ENCODE measurements around the gene OR2A7. TPM values are rescaled to one million over a fixed set of nuclear protein-coding genes. Genes with fewer than 3 reads are reported as not detected.
"Not testable (repeated sequence)": the region's sequence is repeated elsewhere in the genome, so short reads cannot be mapped to it uniquely, and the experiment has no call there.

OR2A7 gene
- 1 to 10 TPM; 2.9 to 5.7 (median 3.5) TPM for total RNA-seq
- 1 to 10 TPM; 1.3 to 1.4 TPM for polyA plus RNA-seq

DNA sequence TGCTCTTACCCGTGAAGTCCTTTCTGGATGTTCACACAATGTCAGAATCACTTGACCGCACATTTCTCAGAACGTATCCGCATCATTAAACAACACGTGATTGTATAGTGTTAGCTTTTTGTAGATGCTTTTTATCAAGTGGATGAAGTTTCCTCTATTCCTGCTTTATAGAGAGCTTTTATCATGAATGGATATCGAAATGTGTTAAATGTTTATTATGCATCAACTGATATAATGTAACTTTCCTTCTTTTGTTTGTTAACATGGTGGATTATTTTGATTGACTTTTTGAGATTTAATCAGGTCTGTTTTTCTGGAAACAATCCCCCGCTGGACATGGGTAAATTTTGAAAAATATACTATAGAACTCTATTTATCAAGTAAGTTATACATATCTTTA lies at the start of gene OR2A7:
OR2A7 (minus strand) TSS at position 101 of the 400 bp plus-strand sequence. CDS start 5,164 bp downstream, outside the sequence.
- WGBS, 2 donors, result 94 to 95% methylated on average over 6 of the region's 7 CpGs
- FAIRE-seq; H3K4me1 ChIP-seq; H3K4me3 ChIP-seq; H3K27ac ChIP-seq; DNase-seq; ATAC-seq; H3K36me3 ChIP-seq; intact Hi-C loops (cut with DNase I); H3K27me3 ChIP-seq; H3K9me3 ChIP-seq: not testable (repeated sequence)

DNA sequence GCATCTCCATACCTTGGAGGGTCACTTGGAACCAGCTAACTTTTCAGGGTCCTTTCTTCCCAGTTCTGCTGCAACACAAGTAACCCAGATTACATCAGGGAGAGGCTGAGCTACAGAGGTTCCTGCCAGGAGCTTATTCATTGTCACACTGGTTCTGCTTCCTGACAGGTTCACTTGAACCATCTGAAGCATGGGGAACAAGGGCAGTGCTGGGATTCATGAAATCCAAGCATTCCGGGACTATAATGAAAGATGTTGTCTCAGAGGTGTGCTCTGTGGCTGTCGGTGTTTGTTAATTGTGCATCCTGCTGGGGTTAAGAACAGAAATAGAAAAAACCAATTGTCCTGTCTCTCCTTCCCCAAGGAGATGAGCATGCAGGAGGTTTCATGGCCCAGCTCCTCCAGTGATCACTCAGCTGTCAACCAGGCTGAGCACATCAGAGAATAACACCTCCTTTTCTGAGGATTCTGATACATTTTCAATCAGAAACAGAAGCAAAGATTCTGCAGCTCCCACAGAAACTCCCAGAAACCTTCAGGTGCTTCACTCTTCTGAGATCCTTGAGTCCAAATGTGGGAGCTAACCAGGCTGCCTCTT lies 47.4 kb upstream of the OR2A7 start, which contains the start of gene OR2A1:
OR2A1 (plus strand) TSS at position 548 of the 598 bp plus-strand sequence. CDS start 5,706 bp downstream, outside the sequence.
- intact Hi-C loops (cut with DNase I); H3K27ac ChIP-seq; FAIRE-seq; H3K4me3 ChIP-seq; DNase-seq; H3K9me3 ChIP-seq; H3K36me3 ChIP-seq; H3K4me1 ChIP-seq; H3K27me3 ChIP-seq; ATAC-seq: not testable (repeated sequence)
- 93% methylated on average over 2 of the region's 2 CpGs; no CpG with 5 or more reads in 1 of the 2 donors for WGBS, 2 donors

DNA sequence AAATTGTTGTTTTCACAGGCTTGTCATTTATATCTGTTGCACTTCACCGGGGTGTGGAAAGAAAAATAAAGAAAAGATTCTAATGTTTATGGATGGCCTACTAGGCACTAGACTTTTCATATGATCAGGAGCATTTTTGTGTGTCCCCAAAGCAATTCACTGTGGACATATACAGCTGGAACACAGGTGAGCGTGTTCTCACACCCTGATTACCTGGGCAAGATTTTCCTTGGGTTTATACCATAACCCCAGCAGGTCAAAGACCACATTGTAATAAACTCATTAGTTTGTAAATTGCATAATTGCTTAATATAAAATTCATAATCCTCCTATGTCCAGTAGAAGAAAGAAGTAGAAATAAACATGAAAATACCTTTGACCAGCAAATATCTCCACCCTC lies 46.6 kb upstream of the OR2A7 start:
- H3K4me1 ChIP-seq; H3K27me3 ChIP-seq; H3K4me3 ChIP-seq; H3K9me3 ChIP-seq; DNase-seq; FAIRE-seq; H3K36me3 ChIP-seq; intact Hi-C loops (cut with DNase I); H3K27ac ChIP-seq: not testable (repeated sequence)
- ATAC-seq, result peak in 2 of 4 donors; percentile 56 to 78
- 78% methylated on average over 1 of the region's 2 CpGs; no CpG with 5 or more reads in 1 of the 2 donors for WGBS, 2 donors

- intact Hi-C loops (cut with DNase I); H3K4me3 ChIP-seq; H3K27me3 ChIP-seq; H3K36me3 ChIP-seq; ATAC-seq; H3K4me1 ChIP-seq; H3K9me3 ChIP-seq; DNase-seq; FAIRE-seq; H3K27ac ChIP-seq: not testable (repeated sequence)
- no CpG with 5 or more reads among the region's 2 CpGs for WGBS, 2 donors
Observed at GRCh38 chr7:144309702-144310101, 45.1 kb upstream of the OR2A7 start.

- H3K9me3 ChIP-seq; DNase-seq; intact Hi-C loops (cut with DNase I); H3K36me3 ChIP-seq; H3K4me3 ChIP-seq; H3K4me1 ChIP-seq; H3K27ac ChIP-seq; ATAC-seq; FAIRE-seq; H3K27me3 ChIP-seq: not testable (repeated sequence)
- WGBS, 2 donors, result no CpG with 5 or more reads among the region's 2 CpGs
Observed at GRCh38 chr7:144305156-144305555, 40.6 kb upstream of the OR2A7 start.

GRCh38 chr7:144303607-144304006 lies 39.0 kb upstream of the OR2A7 start:
- H3K27ac ChIP-seq; H3K9me3 ChIP-seq; H3K27me3 ChIP-seq; H3K4me3 ChIP-seq; DNase-seq; intact Hi-C loops (cut with DNase I); H3K4me1 ChIP-seq; FAIRE-seq; H3K36me3 ChIP-seq; ATAC-seq: not testable (repeated sequence)
- WGBS, 2 donors, result no CpG with 5 or more reads among the region's 5 CpGs

DNA sequence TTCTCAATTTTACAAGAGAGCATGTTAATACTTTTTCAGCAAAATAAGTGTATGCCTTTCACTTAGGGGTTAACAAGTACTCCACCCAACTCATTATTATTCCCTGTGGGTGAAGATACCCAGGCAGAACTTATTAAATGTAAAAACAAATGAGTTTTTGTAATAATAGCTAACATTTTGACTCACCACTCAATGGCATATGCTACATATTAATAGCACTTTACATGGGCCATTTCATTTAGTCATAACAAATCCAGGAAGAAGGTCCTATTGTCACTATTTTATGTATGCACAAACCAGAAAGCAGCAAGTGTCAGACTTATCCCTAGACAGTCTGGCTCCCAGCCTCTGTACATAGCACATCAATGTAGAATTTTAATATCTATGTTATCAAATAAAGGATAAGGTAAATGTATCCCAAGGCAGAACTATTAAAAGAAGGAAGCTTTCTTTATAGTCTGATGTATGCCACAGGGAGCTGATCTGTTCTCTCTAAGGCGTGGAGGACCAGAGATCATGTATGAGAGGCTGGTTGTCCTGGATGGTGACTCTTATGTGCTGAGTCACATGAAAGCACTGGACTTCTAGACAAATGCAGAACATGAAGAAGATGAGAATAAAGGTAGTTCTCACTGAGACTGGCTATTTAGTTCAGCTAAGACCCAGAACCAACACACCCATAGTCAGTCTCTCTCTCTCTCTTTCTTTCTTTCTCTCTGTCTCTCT lies 38.1 kb upstream of the OR2A7 start:
- ATAC-seq; H3K4me3 ChIP-seq; H3K27me3 ChIP-seq; intact Hi-C loops (cut with DNase I); DNase-seq; FAIRE-seq; H3K27ac ChIP-seq; H3K4me1 ChIP-seq; H3K9me3 ChIP-seq; H3K36me3 ChIP-seq: not testable (repeated sequence)
- no CpG with 5 or more reads among the region's 1 CpG for WGBS, 2 donors

- H3K9me3 ChIP-seq; H3K27ac ChIP-seq; H3K4me3 ChIP-seq; FAIRE-seq; intact Hi-C loops (cut with DNase I); H3K36me3 ChIP-seq; H3K4me1 ChIP-seq; H3K27me3 ChIP-seq: not testable (repeated sequence)
- ATAC-seq (peak; percentile 96 to 99 (median 98)), DNase-seq (peak in 1 of 6 donors; percentile 32)
- no CpG with 5 or more reads among the region's 60 CpGs for WGBS, 2 donors
Observed at GRCh38 chr7:144293794-144294499, 29.4 kb upstream of the OR2A7 start.

DNA sequence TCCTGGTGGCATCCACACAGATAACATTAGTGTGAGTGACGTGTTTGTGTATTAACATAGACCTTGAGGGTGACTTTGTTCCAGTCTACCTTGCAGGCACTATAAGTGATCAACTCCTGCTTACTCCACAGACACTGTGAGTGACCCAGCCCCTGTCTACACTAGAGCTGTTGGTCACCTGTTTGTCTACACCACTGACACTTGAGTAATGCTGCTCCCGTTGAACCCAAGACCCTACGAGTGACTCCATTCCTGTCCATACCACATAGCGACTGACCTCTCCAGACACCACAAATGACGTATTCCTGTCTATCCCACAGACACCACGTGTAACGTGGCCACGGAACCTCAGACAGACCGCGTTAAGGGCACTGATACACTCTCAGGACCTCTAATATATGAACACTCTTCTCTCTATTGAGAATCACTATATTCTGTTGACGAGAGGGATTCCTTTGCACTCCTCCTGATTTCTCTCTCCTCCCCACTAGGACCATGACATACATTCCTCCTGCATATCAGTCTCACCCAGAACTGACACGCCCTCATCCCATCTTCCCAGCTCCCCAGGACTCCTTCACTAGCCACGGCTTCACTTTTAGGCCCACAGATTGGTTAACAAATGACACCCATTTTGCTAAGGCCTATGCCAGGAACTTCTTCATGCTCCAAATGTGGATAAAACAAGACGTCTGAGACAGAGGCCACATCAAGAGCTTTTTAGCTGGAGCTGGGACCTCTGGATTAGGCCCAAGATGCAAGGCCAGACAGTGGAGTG lies 28.0 kb upstream of the OR2A7 start:
- H3K4me1 ChIP-seq; H3K9me3 ChIP-seq; H3K27ac ChIP-seq; H3K27me3 ChIP-seq; intact Hi-C loops (cut with DNase I); ATAC-seq; H3K4me3 ChIP-seq; FAIRE-seq; H3K36me3 ChIP-seq: not testable (repeated sequence)
- 88 to 94% methylated on average over 2 to 3 of the region's 14 CpGs for WGBS, 2 donors
- DNase-seq, result peak in 1 of 6 donors; percentile 23

DNA sequence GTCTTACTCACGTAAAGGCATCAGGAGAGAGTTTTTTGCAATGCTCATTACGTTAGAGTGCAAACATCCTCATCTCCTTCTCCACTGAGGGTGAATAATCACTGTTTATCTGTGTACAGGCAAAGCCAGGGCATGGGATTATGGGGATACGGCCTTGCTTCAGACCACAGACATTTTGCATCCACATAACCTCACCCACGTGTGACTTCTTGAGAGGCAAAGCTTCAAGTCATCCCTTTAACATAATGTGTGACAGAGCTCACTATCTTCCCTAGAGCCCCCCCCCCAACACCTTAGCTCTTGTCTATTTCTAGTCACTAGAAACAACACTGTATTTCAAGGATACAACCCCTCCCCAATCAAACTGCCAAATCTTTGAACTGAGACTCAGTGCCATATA lies 27.0 kb upstream of the OR2A7 start:
- H3K9me3 ChIP-seq; H3K27ac ChIP-seq; H3K4me3 ChIP-seq; FAIRE-seq; DNase-seq; H3K36me3 ChIP-seq; intact Hi-C loops (cut with DNase I); H3K27me3 ChIP-seq; H3K4me1 ChIP-seq; ATAC-seq: not testable (repeated sequence)
- 32 to 46% methylated on average over 2 of the region's 4 CpGs for WGBS, 2 donors

DNA sequence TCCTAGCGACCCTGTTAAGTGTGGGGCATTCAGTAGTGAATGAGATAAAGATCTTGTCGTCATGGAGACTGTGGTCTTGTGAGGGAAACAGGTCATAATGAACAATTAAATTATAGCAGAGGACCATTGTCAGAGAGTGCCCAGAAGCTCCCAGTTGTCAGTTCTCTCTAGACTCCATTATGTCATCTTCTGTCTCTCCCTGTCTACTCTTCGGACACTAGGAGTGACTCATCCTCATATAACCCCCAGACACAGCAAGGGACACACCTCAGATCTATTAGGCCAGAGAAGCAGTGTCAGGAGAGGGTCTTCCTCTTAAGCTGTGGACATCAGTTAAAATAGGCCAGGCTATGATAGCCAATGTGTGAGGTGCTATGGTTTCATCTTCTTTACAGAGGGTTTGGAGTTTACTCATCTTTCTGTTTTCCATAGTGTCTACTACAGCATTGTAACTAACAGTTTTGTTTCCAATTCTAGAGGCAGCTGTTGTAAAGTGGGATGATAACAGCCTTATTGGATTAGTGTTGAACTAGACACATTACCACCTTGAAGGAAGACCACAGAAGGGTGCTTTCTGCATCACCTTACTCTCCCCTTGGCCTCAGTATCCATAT lies 22.7 kb upstream of the OR2A7 start:
- no CpG with 5 or more reads among the region's 3 CpGs for WGBS, 2 donors
- H3K4me3 ChIP-seq; H3K27me3 ChIP-seq; H3K4me1 ChIP-seq; H3K27ac ChIP-seq; ATAC-seq; DNase-seq; H3K9me3 ChIP-seq; FAIRE-seq; H3K36me3 ChIP-seq; intact Hi-C loops (cut with DNase I): not testable (repeated sequence)

Measured in pancreas (tissue), 10 donors.